ENCODE results near the gene CDH23.

The CDH23 gene

DNA sequence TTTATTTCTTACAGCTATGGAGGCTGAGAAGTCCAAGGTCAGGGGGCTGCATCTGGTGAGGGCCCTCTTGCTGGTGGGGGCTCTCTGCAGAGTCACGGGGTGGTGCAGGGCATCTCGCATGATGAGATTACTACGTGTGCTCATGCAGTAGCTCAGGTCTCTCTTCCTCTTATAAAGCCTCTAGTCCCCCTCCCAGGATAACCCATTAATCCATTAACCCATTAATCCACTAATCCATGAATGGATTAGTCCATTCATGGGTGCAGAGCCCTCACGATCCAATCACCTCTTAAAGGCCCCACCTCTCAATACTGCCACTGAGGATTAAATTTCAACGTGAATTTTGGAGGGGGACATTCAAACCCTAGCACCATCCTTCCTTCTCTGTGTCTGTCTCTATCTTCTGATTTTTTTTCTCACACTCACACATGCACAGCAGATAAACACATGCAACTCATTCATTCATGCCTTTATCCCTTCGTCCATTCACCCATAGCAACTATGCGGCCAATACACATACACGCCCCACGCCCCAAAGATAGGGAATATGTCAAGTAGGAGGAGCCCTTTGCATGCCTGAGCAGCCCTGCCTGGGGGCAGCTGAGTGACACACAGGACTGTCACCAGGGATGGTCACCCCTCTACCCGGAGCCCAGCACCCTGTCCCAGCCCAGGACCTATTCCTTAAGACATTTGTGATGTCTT, 236.3 kb downstream of the CDH23 start:
- no peaks in the 10 kb centered on the region for H3K9me3 ChIP-seq (ENCODE audit: severe bottlenecking)
- no peak for TF ChIP-seq CTCF (IDR thresholded peaks at IDR 0.05; ENCODE audit: poor library complexity, severe bottlenecking)
- DNase-seq (ENCODE audit: low spot score) (no peak), ATAC-seq (ENCODE audit: low read depth) (no peak)
- H3K27ac ChIP-seq (ENCODE audit: poor library complexity, severe bottlenecking), result no peak overlapping the region
- peaks cover 2% of the 10 kb centered on the region for H3K27me3 ChIP-seq (ENCODE audit: insufficient read depth, poor library complexity, severe bottlenecking)
- H3K36me3 ChIP-seq (ENCODE audit: low read depth), result no peaks in the 10 kb centered on the region
- no peaks in the 10 kb centered on the region for H3K4me1 ChIP-seq (ENCODE audit: insufficient read depth, poor library complexity, severe bottlenecking)
- no peak overlapping the region for H3K4me3 ChIP-seq (ENCODE audit: severe bottlenecking)

DNA sequence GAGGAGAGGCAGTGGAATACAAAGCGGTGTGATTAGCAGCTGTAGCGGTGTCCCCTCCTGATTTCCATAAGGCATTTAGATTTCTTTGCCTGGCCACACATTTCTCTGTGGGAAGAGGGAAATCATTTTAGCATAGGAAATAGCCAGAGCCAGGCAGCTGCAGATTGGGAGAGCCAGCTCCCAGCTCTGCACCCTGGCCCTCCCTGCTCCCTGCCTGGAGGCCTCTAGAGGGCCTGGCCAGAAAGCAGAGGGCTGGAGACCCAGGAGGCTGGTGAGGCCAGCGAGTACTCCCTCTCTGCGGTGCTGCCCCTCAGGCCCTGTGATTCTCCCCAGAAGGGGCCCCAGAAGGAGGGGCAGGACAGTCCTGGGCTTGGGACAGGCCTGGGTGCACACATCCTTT, 237.2 kb downstream of the CDH23 start:
- H3K27ac ChIP-seq (ENCODE audit: poor library complexity, severe bottlenecking), result no peak overlapping the region
- H3K9me3 ChIP-seq (ENCODE audit: severe bottlenecking), result no peaks in the 10 kb centered on the region
- peaks cover 2% of the 10 kb centered on the region for H3K27me3 ChIP-seq (ENCODE audit: insufficient read depth, poor library complexity, severe bottlenecking)
- no peak; the same call in 2 of the 3 replicates for ATAC-seq (ENCODE audit: low read depth)
- no peaks in the 10 kb centered on the region for H3K4me1 ChIP-seq (ENCODE audit: insufficient read depth, poor library complexity, severe bottlenecking)
- no peak overlapping the region for H3K4me3 ChIP-seq (ENCODE audit: severe bottlenecking)
- DNase-seq (ENCODE audit: low spot score), result no peak
- no peaks in the 10 kb centered on the region for H3K36me3 ChIP-seq (ENCODE audit: low read depth)
- no peak for TF ChIP-seq CTCF (IDR thresholded peaks at IDR 0.05; ENCODE audit: poor library complexity, severe bottlenecking)

GRCh38 chr10:71634531-71635164, 237.9 kb downstream of the CDH23 start:
- Histone ChIP-seq H3K27me3 (ENCODE audit: insufficient read depth, poor library complexity, severe bottlenecking) (peaks cover 2% of the 10 kb centered on the region), H3K4me3 (ENCODE audit: severe bottlenecking) (no peak overlapping the region), H3K27ac (ENCODE audit: poor library complexity, severe bottlenecking) (no peak overlapping the region), H3K9me3 (ENCODE audit: severe bottlenecking) (no peaks in the 10 kb centered on the region), H3K4me1 (ENCODE audit: insufficient read depth, poor library complexity, severe bottlenecking) (no peaks in the 10 kb centered on the region), H3K36me3 (ENCODE audit: low read depth) (no peaks in the 10 kb centered on the region)
- ATAC-seq (ENCODE audit: low read depth), result no peak
- DNase-seq (ENCODE audit: low spot score), result no peak
- TF ChIP-seq CTCF (IDR thresholded peaks at IDR 0.05; ENCODE audit: poor library complexity, severe bottlenecking), result no peak

- Histone ChIP-seq H3K27ac (ENCODE audit: poor library complexity, severe bottlenecking) (no peak overlapping the region), H3K36me3 (ENCODE audit: low read depth) (no peaks in the 10 kb centered on the region), H3K4me1 (ENCODE audit: insufficient read depth, poor library complexity, severe bottlenecking) (no peaks in the 10 kb centered on the region), H3K4me3 (ENCODE audit: severe bottlenecking) (no peak overlapping the region), H3K27me3 (ENCODE audit: insufficient read depth, poor library complexity, severe bottlenecking) (peaks cover 2% of the 10 kb centered on the region), H3K9me3 (ENCODE audit: severe bottlenecking) (no peaks in the 10 kb centered on the region)
- ATAC-seq (ENCODE audit: low read depth), result no peak
- DNase-seq (ENCODE audit: low spot score), result no peak
- TF ChIP-seq CTCF (IDR thresholded peaks at IDR 0.05; ENCODE audit: poor library complexity, severe bottlenecking), result no peak
Observed at GRCh38 chr10:71635251-71635866, 238.6 kb downstream of the CDH23 start.
